WTC11 (cell line): ENCODE measurements around the gene ASIC2.

Experiments used
- NR2C2 ChIP-seq: sonication (generic); formaldehyde crosslinking; IDR thresholded peaks from 2 replicates; pipeline ENCODE4 v1.8.0; 2022; ENCODE audit warnings: mild to moderate bottlenecking, missing genetic modification reagents
- NR3C1 ChIP-seq: sonication (generic); formaldehyde crosslinking; conservative IDR thresholded peaks from 2 replicates; pipeline ENCODE4 v1.8.1; 2023; ENCODE audit warnings: low read depth, mild to moderate bottlenecking, missing genetic modification reagents
- SOX15 ChIP-seq: fragments of 250-450 bp; sonication (Bioruptor Pico); IDR thresholded peaks from 2 replicates; pipeline ENCODE4 v1.9.0; 2021; ENCODE audit warnings: mild to moderate bottlenecking
- TF ChIP-seq, protein P1 (sequence below): fragments of 200-600 bp; IDR thresholded peaks from 2 replicates; pipeline ENCODE4 v1.8.0; 2022; ENCODE audit warnings: antibody characterized with exemption
- TF ChIP-seq, protein P2 (sequence below): sonication (generic); formaldehyde crosslinking; IDR thresholded peaks from 2 replicates; pipeline ENCODE4 v1.8.1; 2022; ENCODE audit warnings: missing genetic modification reagents, borderline replicate concordance
- TF ChIP-seq, protein P3 (sequence below): sonication (generic); formaldehyde crosslinking; IDR thresholded peaks from 2 replicates; pipeline ENCODE4 v1.8.1; 2022; ENCODE audit warnings: low read depth, mild to moderate bottlenecking, moderate library complexity, missing genetic modification reagents, borderline replicate concordance
- TF ChIP-seq, protein P4 (sequence below): sonication (generic); formaldehyde crosslinking; IDR thresholded peaks from 2 replicates; pipeline ENCODE4 v1.8.1; 2022; ENCODE audit warnings: mild to moderate bottlenecking, moderate library complexity, missing genetic modification reagents
- TF ChIP-seq, protein P5 (sequence below): sonication (generic); formaldehyde crosslinking; IDR thresholded peaks from 2 replicates; pipeline ENCODE4 v1.8.0; 2023; ENCODE audit warnings: missing genetic modification reagents
- TF ChIP-seq, protein P6 (sequence below): sonication (generic); formaldehyde crosslinking; conservative IDR thresholded peaks from 2 replicates; pipeline ENCODE4 v1.8.1; 2022; ENCODE audit warnings: mild to moderate bottlenecking, missing genetic modification reagents

DNA sequence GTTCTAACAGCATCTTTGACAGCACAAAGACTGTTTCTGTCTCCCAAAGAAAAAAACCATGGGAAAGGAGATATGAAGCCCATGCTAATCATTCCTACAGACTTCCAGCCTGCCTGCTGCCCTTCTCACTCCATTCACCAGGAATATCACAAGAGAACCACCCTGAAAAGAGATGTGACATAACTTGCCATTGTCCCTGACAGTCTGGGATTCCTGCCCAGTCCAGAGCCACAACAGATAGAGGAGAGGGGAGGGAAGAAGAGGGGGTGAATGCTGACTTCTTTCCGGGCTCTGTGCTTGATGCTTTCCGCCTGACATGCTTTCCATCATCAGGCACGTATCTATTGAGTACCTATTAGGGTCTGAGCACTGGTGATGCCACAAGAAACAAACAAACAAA lies 31.6 kb upstream of the ASIC2 start:
- TF ChIP-seq, protein P1, sequence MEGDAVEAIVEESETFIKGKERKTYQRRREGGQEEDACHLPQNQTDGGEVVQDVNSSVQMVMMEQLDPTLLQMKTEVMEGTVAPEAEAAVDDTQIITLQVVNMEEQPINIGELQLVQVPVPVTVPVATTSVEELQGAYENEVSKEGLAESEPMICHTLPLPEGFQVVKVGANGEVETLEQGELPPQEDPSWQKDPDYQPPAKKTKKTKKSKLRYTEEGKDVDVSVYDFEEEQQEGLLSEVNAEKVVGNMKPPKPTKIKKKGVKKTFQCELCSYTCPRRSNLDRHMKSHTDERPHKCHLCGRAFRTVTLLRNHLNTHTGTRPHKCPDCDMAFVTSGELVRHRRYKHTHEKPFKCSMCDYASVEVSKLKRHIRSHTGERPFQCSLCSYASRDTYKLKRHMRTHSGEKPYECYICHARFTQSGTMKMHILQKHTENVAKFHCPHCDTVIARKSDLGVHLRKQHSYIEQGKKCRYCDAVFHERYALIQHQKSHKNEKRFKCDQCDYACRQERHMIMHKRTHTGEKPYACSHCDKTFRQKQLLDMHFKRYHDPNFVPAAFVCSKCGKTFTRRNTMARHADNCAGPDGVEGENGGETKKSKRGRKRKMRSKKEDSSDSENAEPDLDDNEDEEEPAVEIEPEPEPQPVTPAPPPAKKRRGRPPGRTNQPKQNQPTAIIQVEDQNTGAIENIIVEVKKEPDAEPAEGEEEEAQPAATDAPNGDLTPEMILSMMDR: no peak
- TF ChIP-seq, protein P2, sequence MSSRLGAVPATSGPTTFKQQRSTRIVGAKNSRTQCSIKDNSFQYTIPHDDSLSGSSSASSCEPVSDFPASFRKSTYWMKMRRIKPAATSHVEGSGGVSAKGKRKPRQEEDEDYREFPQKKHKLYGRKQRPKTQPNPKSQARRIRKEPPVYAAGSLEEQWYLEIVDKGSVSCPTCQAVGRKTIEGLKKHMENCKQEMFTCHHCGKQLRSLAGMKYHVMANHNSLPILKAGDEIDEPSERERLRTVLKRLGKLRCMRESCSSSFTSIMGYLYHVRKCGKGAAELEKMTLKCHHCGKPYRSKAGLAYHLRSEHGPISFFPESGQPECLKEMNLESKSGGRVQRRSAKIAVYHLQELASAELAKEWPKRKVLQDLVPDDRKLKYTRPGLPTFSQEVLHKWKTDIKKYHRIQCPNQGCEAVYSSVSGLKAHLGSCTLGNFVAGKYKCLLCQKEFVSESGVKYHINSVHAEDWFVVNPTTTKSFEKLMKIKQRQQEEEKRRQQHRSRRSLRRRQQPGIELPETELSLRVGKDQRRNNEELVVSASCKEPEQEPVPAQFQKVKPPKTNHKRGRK (CRISPR knock-in tag): no peak
- TF ChIP-seq, protein P3, sequence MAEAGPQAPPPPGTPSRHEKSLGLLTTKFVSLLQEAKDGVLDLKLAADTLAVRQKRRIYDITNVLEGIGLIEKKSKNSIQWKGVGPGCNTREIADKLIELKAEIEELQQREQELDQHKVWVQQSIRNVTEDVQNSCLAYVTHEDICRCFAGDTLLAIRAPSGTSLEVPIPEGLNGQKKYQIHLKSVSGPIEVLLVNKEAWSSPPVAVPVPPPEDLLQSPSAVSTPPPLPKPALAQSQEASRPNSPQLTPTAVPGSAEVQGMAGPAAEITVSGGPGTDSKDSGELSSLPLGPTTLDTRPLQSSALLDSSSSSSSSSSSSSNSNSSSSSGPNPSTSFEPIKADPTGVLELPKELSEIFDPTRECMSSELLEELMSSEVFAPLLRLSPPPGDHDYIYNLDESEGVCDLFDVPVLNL: no peak
- TF ChIP-seq SOX15 (no peak), NR3C1 (no peak), NR2C2 (CRISPR knock-in tag) (no peak)
- TF ChIP-seq, protein P4, sequence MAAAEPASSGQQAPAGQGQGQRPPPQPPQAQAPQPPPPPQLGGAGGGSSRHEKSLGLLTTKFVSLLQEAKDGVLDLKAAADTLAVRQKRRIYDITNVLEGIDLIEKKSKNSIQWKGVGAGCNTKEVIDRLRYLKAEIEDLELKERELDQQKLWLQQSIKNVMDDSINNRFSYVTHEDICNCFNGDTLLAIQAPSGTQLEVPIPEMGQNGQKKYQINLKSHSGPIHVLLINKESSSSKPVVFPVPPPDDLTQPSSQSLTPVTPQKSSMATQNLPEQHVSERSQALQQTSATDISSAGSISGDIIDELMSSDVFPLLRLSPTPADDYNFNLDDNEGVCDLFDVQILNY: no peak
- TF ChIP-seq, protein P5, sequence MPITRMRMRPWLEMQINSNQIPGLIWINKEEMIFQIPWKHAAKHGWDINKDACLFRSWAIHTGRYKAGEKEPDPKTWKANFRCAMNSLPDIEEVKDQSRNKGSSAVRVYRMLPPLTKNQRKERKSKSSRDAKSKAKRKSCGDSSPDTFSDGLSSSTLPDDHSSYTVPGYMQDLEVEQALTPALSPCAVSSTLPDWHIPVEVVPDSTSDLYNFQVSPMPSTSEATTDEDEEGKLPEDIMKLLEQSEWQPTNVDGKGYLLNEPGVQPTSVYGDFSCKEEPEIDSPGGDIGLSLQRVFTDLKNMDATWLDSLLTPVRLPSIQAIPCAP (CRISPR knock-in tag): no peak
- TF ChIP-seq, protein P6, sequence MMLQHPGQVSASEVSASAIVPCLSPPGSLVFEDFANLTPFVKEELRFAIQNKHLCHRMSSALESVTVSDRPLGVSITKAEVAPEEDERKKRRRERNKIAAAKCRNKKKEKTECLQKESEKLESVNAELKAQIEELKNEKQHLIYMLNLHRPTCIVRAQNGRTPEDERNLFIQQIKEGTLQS (CRISPR knock-in tag): no peak
